ENCODE measurements around the gene MYLK. TPM values are rescaled to one million over a fixed set of nuclear protein-coding genes. Genes with fewer than 3 reads are reported as not detected.
"Not testable (repeated sequence)": the region's sequence is repeated elsewhere in the genome, so short reads cannot be mapped to it uniquely, and the experiment has no call there.

Gene MYLK
- 10 to 100 TPM; 18.9 to 25.5 (median 22.7) TPM for polyA plus RNA-seq (ENCODE audit: insufficient read length in 10 of 10)
- long read RNA-seq, donor 1, full-length matches to known transcripts: 1 of 1 reads
- long read RNA-seq, donor 1, partial matches to known transcripts: 0 of 1 reads
- long read RNA-seq, donor 1, other reads (novel, unspliced or antisense): 0 of 1 reads
- long read RNA-seq, donor 2, full-length matches to known transcripts: 2 of 8 reads
- long read RNA-seq, donor 2, partial matches to known transcripts: 6 of 8 reads
- long read RNA-seq, donor 2, other reads (novel, unspliced or antisense): 0 of 8 reads
- long read RNA-seq, donor 3: 0 reads
- long read RNA-seq, donor 4: 0 reads
- long read RNA-seq, donor 5, partial matches to known transcripts: 0 of 3 reads
- long read RNA-seq, donor 5, other reads (novel, unspliced or antisense): 0 of 3 reads
- long read RNA-seq, donor 6, partial matches to known transcripts: 6 of 6 reads
- long read RNA-seq, donor 6, other reads (novel, unspliced or antisense): 0 of 6 reads
- long read RNA-seq, donor 7, partial matches to known transcripts: 5 of 6 reads
- long read RNA-seq, donor 7, other reads (novel, unspliced or antisense): 0 of 6 reads
- long read RNA-seq, donor 8, full-length matches to known transcripts: 1 of 1 reads
- long read RNA-seq, donor 8, partial matches to known transcripts: 0 of 1 reads
- long read RNA-seq, donor 8, other reads (novel, unspliced or antisense): 0 of 1 reads
- long read RNA-seq, donor 9: 0 reads

- peak; percentile 68 to 87 (median 69) for DNase-seq
Observed at GRCh38 chr3:123884203-123884831, at the start of gene MYLK. Gene MYLK, minus strand, starts transcription at chr3:123884332. Its CDS starts 90,491 bp downstream, at chr3:123793841.

GRCh38 chr3:123930445-123930844 lies 46.3 kb upstream of the MYLK start:
- no peak for DNase-seq

- DNase-seq: no peak
Observed at GRCh38 chr3:123929325-123929724, 45.2 kb upstream of the MYLK start.

GRCh38 chr3:123926396-123926795 lies 42.3 kb upstream of the MYLK start:
- DNase-seq: no peak

- DNase-seq: no peak
Observed at GRCh38 chr3:123920868-123921267, 36.7 kb upstream of the MYLK start.

- no peak for DNase-seq
Observed at GRCh38 chr3:123920383-123920782, 36.3 kb upstream of the MYLK start.

- no peak for DNase-seq
Observed at GRCh38 chr3:123919353-123919752, 35.2 kb upstream of the MYLK start.

GRCh38 chr3:123914829-123915228 lies 30.7 kb upstream of the MYLK start:
- no peak for DNase-seq

- DNase-seq: no peak
Observed at GRCh38 chr3:123909785-123910184, 25.7 kb upstream of the MYLK start.

GRCh38 chr3:123907720-123908119 lies 23.6 kb upstream of the MYLK start:
- DNase-seq: no peak

- no peak for DNase-seq
Observed at GRCh38 chr3:123899300-123899865, 15.3 kb upstream of the MYLK start.

- DNase-seq: no peak
Observed at GRCh38 chr3:123893012-123893411, 8.9 kb upstream of the MYLK start.

- DNase-seq: no peak
Observed at GRCh38 chr3:123892195-123892594, 8.1 kb upstream of the MYLK start.

GRCh38 chr3:123890991-123891390 lies 6.9 kb upstream of the MYLK start:
- not testable (repeated sequence) for DNase-seq

- DNase-seq: not testable (repeated sequence)
Observed at GRCh38 chr3:123890162-123890561, 6.0 kb upstream of the MYLK start.

- DNase-seq: no peak
Observed at GRCh38 chr3:123884993-123885392, 861 bp upstream of the MYLK start.

GRCh38 chr3:123883701-123884202 lies 380 bp downstream of the MYLK start:
- DNase-seq: peak in 2 of 3 donors; percentile 7 to 52

GRCh38 chr3:123883111-123883510 lies 1.0 kb downstream of the MYLK start:
- no peak for DNase-seq

- DNase-seq: no peak
Observed at GRCh38 chr3:123881771-123882170, 2.4 kb downstream of the MYLK start.

GRCh38 chr3:123880998-123881561 lies 3.1 kb downstream of the MYLK start:
- peak in 1 of 3 donors; percentile 22 for DNase-seq

GRCh38 chr3:123878807-123879206 lies 5.3 kb downstream of the MYLK start:
- DNase-seq: no peak

GRCh38 chr3:123877965-123878364 lies 6.2 kb downstream of the MYLK start:
- DNase-seq: no peak

All from muscle of back (tissue), 13 donors.